Measurements from ENCODE around the gene PLA2G6.

Gene PLA2G6

GRCh38 chr22:38115423-38116205 lies 66.0 kb downstream of the PLA2G6 start:
- H3K36me3 ChIP-seq (ENCODE audit: control insufficient read depth, insufficient read depth, low read length) = no peaks in the 10 kb centered on the region
- H3K27me3 ChIP-seq (ENCODE audit: control insufficient read depth, insufficient read depth, low read length) = no peaks in the 10 kb centered on the region
- peaks cover 37% of the 10 kb centered on the region for H3K4me1 ChIP-seq (ENCODE audit: control insufficient read depth, insufficient read depth, low read length)
- H3K9me3 ChIP-seq (ENCODE audit: control insufficient read depth, low read length) = no peaks in the 10 kb centered on the region
- H3K9ac ChIP-seq (ENCODE audit: low read length) = no peak overlapping the region
- no peak overlapping the region for H3K4me3 ChIP-seq (ENCODE audit: low read length)

GRCh38 chr22:38114484-38115398 lies 66.9 kb downstream of the PLA2G6 start:
- Histone ChIP-seq H3K9ac (ENCODE audit: low read length) (no peak overlapping the region), H3K27me3 (ENCODE audit: control insufficient read depth, insufficient read depth, low read length) (no peaks in the 10 kb centered on the region), H3K36me3 (ENCODE audit: control insufficient read depth, insufficient read depth, low read length) (no peaks in the 10 kb centered on the region), H3K4me1 (ENCODE audit: control insufficient read depth, insufficient read depth, low read length) (peaks cover 33% of the 10 kb centered on the region), H3K4me3 (ENCODE audit: low read length) (no peak overlapping the region), H3K9me3 (ENCODE audit: control insufficient read depth, low read length) (no peaks in the 10 kb centered on the region)

- H3K9ac ChIP-seq (ENCODE audit: low read length) = peak overlapping the region; percentile 79
- H3K4me1 ChIP-seq (ENCODE audit: control insufficient read depth, insufficient read depth, low read length) = peaks cover 54% of the 10 kb centered on the region
- no peaks in the 10 kb centered on the region for H3K36me3 ChIP-seq (ENCODE audit: control insufficient read depth, insufficient read depth, low read length)
- no peaks in the 10 kb centered on the region for H3K27me3 ChIP-seq (ENCODE audit: control insufficient read depth, insufficient read depth, low read length)
- no peaks in the 10 kb centered on the region for H3K9me3 ChIP-seq (ENCODE audit: control insufficient read depth, low read length)
- no peak overlapping the region for H3K4me3 ChIP-seq (ENCODE audit: low read length)
These were observed 69.2 kb downstream of the PLA2G6 start for GRCh38 chr22:38112381-38112780.

- Histone ChIP-seq H3K9ac (ENCODE audit: low read length) (peak overlapping the region; percentile 79), H3K36me3 (ENCODE audit: control insufficient read depth, insufficient read depth, low read length) (no peaks in the 10 kb centered on the region), H3K4me1 (ENCODE audit: control insufficient read depth, insufficient read depth, low read length) (peaks cover 55% of the 10 kb centered on the region), H3K27me3 (ENCODE audit: control insufficient read depth, insufficient read depth, low read length) (no peaks in the 10 kb centered on the region), H3K9me3 (ENCODE audit: control insufficient read depth, low read length) (no peaks in the 10 kb centered on the region), H3K4me3 (ENCODE audit: low read length) (no peak overlapping the region)
These were observed 69.7 kb downstream of the PLA2G6 start for GRCh38 chr22:38111925-38112355.

- Histone ChIP-seq H3K4me1 (ENCODE audit: control insufficient read depth, insufficient read depth, low read length) (peaks cover 55% of the 10 kb centered on the region), H3K36me3 (ENCODE audit: control insufficient read depth, insufficient read depth, low read length) (no peaks in the 10 kb centered on the region)
These were observed 70.5 kb downstream of the PLA2G6 start for GRCh38 chr22:38110863-38111852.

GRCh38 chr22:38110008-38110862 lies 71.4 kb downstream of the PLA2G6 start, which contains the start of gene BAIAP2L2:
TSS of gene BAIAP2L2 (minus strand) at chr22:38110684. CDS start at chr22:38110525, 159 bp downstream.
- Histone ChIP-seq H3K36me3 (ENCODE audit: control insufficient read depth, insufficient read depth, low read length) (no peaks in the 10 kb centered on the region), H3K9ac (ENCODE audit: low read length) (peak within 1 kb of the TSS; percentile 79), H3K4me3 (ENCODE audit: low read length) (peak within 1 kb of the TSS; percentile 20)

More at GRCh38 chr22:38110863-38111852, 70.5 kb downstream of the PLA2G6 start:
- H3K9me3 ChIP-seq (ENCODE audit: control insufficient read depth, low read length) = no peaks in the 10 kb centered on the region
- H3K9ac ChIP-seq (ENCODE audit: low read length) = peak overlapping the region; percentile 79
- H3K4me3 ChIP-seq (ENCODE audit: low read length) = peak overlapping the region; percentile 20
- H3K27me3 ChIP-seq (ENCODE audit: control insufficient read depth, insufficient read depth, low read length) = no peaks in the 10 kb centered on the region

GRCh38 chr22:38109371-38110001 lies 72.1 kb downstream of the PLA2G6 start:
- H3K4me3 ChIP-seq (ENCODE audit: low read length) = no peak overlapping the region
- no peaks in the 10 kb centered on the region for H3K27me3 ChIP-seq (ENCODE audit: control insufficient read depth, insufficient read depth, low read length)
- peak overlapping the region; percentile 79 for H3K9ac ChIP-seq (ENCODE audit: low read length)
- H3K4me1 ChIP-seq (ENCODE audit: control insufficient read depth, insufficient read depth, low read length) = peaks cover 51% of the 10 kb centered on the region
- H3K9me3 ChIP-seq (ENCODE audit: control insufficient read depth, low read length) = no peaks in the 10 kb centered on the region
- H3K36me3 ChIP-seq (ENCODE audit: control insufficient read depth, insufficient read depth, low read length) = no peaks in the 10 kb centered on the region

More at GRCh38 chr22:38110008-38110862, 71.4 kb downstream of the PLA2G6 start, which contains the start of gene BAIAP2L2:
- Histone ChIP-seq H3K9me3 (ENCODE audit: control insufficient read depth, low read length) (no peaks in the 10 kb centered on the region), H3K4me1 (ENCODE audit: control insufficient read depth, insufficient read depth, low read length) (peaks cover 55% of the 10 kb centered on the region), H3K27me3 (ENCODE audit: control insufficient read depth, insufficient read depth, low read length) (no peaks in the 10 kb centered on the region)

GRCh38 chr22:38108561-38109319 lies 72.9 kb downstream of the PLA2G6 start:
- Histone ChIP-seq H3K4me1 (ENCODE audit: control insufficient read depth, insufficient read depth, low read length) (peaks cover 49% of the 10 kb centered on the region), H3K27me3 (ENCODE audit: control insufficient read depth, insufficient read depth, low read length) (no peaks in the 10 kb centered on the region), H3K9ac (ENCODE audit: low read length) (no peak overlapping the region), H3K9me3 (ENCODE audit: control insufficient read depth, low read length) (no peaks in the 10 kb centered on the region), H3K4me3 (ENCODE audit: low read length) (no peak overlapping the region), H3K36me3 (ENCODE audit: control insufficient read depth, insufficient read depth, low read length) (no peaks in the 10 kb centered on the region)

GRCh38 chr22:38107692-38108515 lies 73.7 kb downstream of the PLA2G6 start:
- Histone ChIP-seq H3K27me3 (ENCODE audit: control insufficient read depth, insufficient read depth, low read length) (no peaks in the 10 kb centered on the region), H3K9ac (ENCODE audit: low read length) (peak overlapping the region; percentile 50), H3K36me3 (ENCODE audit: control insufficient read depth, insufficient read depth, low read length) (no peaks in the 10 kb centered on the region), H3K9me3 (ENCODE audit: control insufficient read depth, low read length) (no peaks in the 10 kb centered on the region), H3K4me1 (ENCODE audit: control insufficient read depth, insufficient read depth, low read length) (peaks cover 49% of the 10 kb centered on the region), H3K4me3 (ENCODE audit: low read length) (no peak overlapping the region)

All from mucosa of stomach (tissue), 1 donor.